Upper lobe of left lung (tissue), 4 donors: Measurements from ENCODE around the gene GFER.

ENCODE experiments used
- POLR2A ChIP-seq, 4 donors: fragments of 450-650 bp; IDR thresholded peaks; one replicate each; pipeline ENCODE4 v1.5.1; 2016 to 2017; ENCODE audit warnings: antibody characterized with exemption in 4 of 4, mild to moderate bottlenecking in 2 of 4
- TF ChIP-seq, protein P1 (sequence below), 6 experiments: fragments of 450-650 bp in 4 of 6; fragments of 200-600 bp in 2 of 6; sonication (generic) in 2 of 6; IDR thresholded peaks; one replicate each; pipeline ENCODE4 v1.5.1; 2016 to 2019; ENCODE audit warnings: antibody characterized with exemption in 6 of 6

DNA sequence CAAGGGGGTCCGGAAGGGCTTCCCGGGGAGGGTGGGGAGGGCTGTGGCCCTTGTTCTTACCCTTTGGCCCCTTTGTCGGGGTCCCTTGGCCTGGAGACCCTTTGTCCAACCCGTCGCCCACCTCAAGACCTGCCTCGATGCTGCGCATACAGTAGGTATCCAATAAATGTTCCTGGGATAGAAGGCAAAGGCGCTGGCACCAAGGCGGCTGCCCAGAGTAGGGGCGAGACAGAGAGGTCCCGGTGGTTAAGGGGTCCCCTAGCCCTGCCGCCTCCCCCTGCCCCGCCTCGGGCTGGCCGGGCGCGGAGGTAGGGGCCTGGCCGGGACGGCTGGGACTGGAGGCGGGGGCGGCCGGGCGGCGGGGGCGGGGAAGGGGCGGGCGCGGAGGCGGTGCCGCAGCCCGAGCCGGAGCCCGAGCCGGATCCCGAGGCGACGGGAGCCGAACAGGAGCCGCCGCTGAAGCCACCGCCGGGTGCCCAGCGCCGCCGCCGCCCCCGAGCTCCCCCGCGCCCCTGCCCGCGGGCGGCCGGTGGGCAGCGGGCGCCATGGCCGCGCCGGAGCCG lies 42.5 kb downstream of the GFER start, which contains the start of gene NHERF2:
- TF ChIP-seq, protein P1, sequence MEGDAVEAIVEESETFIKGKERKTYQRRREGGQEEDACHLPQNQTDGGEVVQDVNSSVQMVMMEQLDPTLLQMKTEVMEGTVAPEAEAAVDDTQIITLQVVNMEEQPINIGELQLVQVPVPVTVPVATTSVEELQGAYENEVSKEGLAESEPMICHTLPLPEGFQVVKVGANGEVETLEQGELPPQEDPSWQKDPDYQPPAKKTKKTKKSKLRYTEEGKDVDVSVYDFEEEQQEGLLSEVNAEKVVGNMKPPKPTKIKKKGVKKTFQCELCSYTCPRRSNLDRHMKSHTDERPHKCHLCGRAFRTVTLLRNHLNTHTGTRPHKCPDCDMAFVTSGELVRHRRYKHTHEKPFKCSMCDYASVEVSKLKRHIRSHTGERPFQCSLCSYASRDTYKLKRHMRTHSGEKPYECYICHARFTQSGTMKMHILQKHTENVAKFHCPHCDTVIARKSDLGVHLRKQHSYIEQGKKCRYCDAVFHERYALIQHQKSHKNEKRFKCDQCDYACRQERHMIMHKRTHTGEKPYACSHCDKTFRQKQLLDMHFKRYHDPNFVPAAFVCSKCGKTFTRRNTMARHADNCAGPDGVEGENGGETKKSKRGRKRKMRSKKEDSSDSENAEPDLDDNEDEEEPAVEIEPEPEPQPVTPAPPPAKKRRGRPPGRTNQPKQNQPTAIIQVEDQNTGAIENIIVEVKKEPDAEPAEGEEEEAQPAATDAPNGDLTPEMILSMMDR (IDR thresholded peaks at IDR 0.05) = no peak
- no peak for TF ChIP-seq POLR2A (IDR thresholded peaks at IDR 0.05)
